COLO668 (cell line): ENCODE results near the gene ANO5.

Experiments
- DNase-seq: peaks from one replicate; lab custom pipeline; 2025; ENCODE audit not compliant: unreplicated experiment; lab: John Stamatoyannopoulos, UW

Gene ANO5

GRCh38 chr11:22317656-22318055 lies 124.8 kb downstream of the ANO5 start:
- DNase-seq, result no peak

- DNase-seq, result no peak
Observed at GRCh38 chr11:22331771-22332170, 138.9 kb downstream of the ANO5 start.
